Measurements from ENCODE around the gene ERG. TPM values are rescaled to one million over a fixed set of nuclear protein-coding genes. Genes with fewer than 3 reads are reported as not detected.

The ERG gene
- total RNA-seq, 1 experiment from 2014 or later = 0.11 TPM

DNA sequence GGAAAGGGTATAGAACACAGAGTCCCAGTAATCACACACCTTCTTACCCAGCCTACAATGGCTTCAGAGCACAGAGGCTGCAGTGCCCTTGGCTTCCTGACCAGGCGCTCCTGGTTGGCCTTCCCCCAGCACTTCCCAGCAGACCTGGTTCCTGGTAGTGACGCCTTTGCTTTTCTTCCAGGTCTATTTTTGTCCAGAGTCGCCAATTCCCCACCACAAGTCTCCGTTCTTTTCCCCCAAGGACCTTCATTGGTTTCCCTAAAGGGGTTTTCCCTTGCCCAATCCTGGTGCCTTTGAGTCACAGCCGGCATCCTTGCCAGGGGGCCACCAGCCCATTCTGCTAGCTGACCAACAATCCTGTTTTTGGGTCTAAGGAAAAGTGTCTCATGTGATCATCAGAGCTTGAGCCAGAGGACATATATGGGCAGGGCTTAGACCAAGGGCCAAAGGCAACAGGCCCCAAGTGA lies 156.7 kb downstream of the ERG start:
- no peaks in the 10 kb centered on the region; a peak in 1 of 5 replicates for H3K9me3 Mint-ChIP-seq
- no peak overlapping the region for H4K5ac ChIP-seq (ENCODE audit: insufficient read length, low read depth, low read length)
- peaks cover 3% of the 10 kb centered on the region; the same call in 1 of the 2 replicates for H3K27me3 Mint-ChIP-seq (ENCODE audit: low read depth)
- H3K14ac ChIP-seq (ENCODE audit: insufficient read depth, low read length) = no peak overlapping the region
- no peak for TF ChIP-seq CTCF (conservative IDR thresholded peaks at IDR 0.05)
- no peak overlapping the region for H3K4ac ChIP-seq (ENCODE audit: low read depth, low read length)
- H3K9me3 ChIP-seq (ENCODE audit: control insufficient read depth, low read depth, low read length) = no peaks in the 10 kb centered on the region
- H3K27ac ChIP-seq (ENCODE audit: insufficient read length, low read depth, low read length) = no peak overlapping the region
- H3K4me1 Mint-ChIP-seq = no peaks in the 10 kb centered on the region
- no peak overlapping the region for H3K9ac ChIP-seq (ENCODE audit: extremely low read depth, insufficient read length, low read length)
- no peak overlapping the region for H2BK5ac ChIP-seq (ENCODE audit: insufficient read length, low read length)
- H4K91ac ChIP-seq (ENCODE audit: insufficient read length, low read depth, low read length) = no peak overlapping the region
- H2BK120ac ChIP-seq (ENCODE audit: low read depth, low read length, poor library complexity, severe bottlenecking) = no peak overlapping the region
- no peaks in the 10 kb centered on the region for H3K36me3 Mint-ChIP-seq (ENCODE audit: insufficient read depth in 1 of 3, low read depth in 3 of 3)
- no peaks in the 10 kb centered on the region for H3K4me1 ChIP-seq (ENCODE audit: insufficient read depth, low read length)
- H2BK15ac ChIP-seq (ENCODE audit: low read depth, low read length) = no peak overlapping the region
- H4K8ac ChIP-seq (replicated peaks; ENCODE audit: insufficient read length, low read depth, low read length) = no peak overlapping the region
- H2AFZ ChIP-seq (ENCODE audit: low read length) = no peak overlapping the region
- H3K27me3 ChIP-seq (ENCODE audit: insufficient read depth, low read length) = no peaks in the 10 kb centered on the region
- H3K4me3 Mint-ChIP-seq = no peak overlapping the region
- no peak overlapping the region for H3T11ph ChIP-seq (ENCODE audit: low read length)
- H3K4me2 ChIP-seq (ENCODE audit: insufficient read depth, insufficient read length, low read length) = no peak overlapping the region
- no peak overlapping the region for H3K18ac ChIP-seq (ENCODE audit: insufficient read length, low read depth, low read length)
- H3K23ac ChIP-seq (ENCODE audit: insufficient read length, low read depth, low read length) = no peak overlapping the region
- no peaks in the 10 kb centered on the region for H3K23me2 ChIP-seq (ENCODE audit: insufficient read length, low read depth, low read length, poor library complexity, severe bottlenecking)
- H3K27ac Mint-ChIP-seq = no peak overlapping the region
- no peak overlapping the region for H2AK5ac ChIP-seq (ENCODE audit: insufficient read length, low read length)
- H3K79me1 ChIP-seq (ENCODE audit: insufficient read depth, low read depth, low read length, poor library complexity, severe bottlenecking) = no peaks in the 10 kb centered on the region
- H2BK12ac ChIP-seq (ENCODE audit: insufficient read length, low read depth, low read length) = no peak overlapping the region
- H3K79me2 ChIP-seq (ENCODE audit: insufficient read depth, low read length) = no peaks in the 10 kb centered on the region
- H3K56ac ChIP-seq (ENCODE audit: insufficient read length, low read depth, low read length) = no peak overlapping the region
- H2BK20ac ChIP-seq (ENCODE audit: low read depth, low read length, poor library complexity, severe bottlenecking) = no peak overlapping the region
- H4K20me1 ChIP-seq (ENCODE audit: control insufficient read depth, insufficient read depth, insufficient read length) = no peaks in the 10 kb centered on the region
- no CpG with 5 or more reads among the region's 5 CpGs for WGBS (ENCODE audit: extremely low coverage, insufficient read length, low lambda C conversion rate)
- DNase-seq = no peak

All from H9 (cell line).